Measurements from ENCODE around the gene CFTR.
"Not testable (repeated sequence)": the region's sequence is repeated elsewhere in the genome, so short reads cannot be mapped to it uniquely, and the experiment has no call there.

The CFTR gene

GRCh38 chr7:117688126-117688525 is 208.3 kb downstream of the CFTR start:
- no peak for DNase-seq (ENCODE audit: low spot score)

- no peak for DNase-seq (ENCODE audit: low spot score)
Measured at GRCh38 chr7:117689406-117689805, 209.6 kb downstream of the CFTR start.

GRCh38 chr7:117690147-117690546 is 210.3 kb downstream of the CFTR start:
- no peak for DNase-seq (ENCODE audit: low spot score)

GRCh38 chr7:117692338-117692737 is 212.5 kb downstream of the CFTR start:
- no peak for DNase-seq (ENCODE audit: low spot score)

- no peak for DNase-seq (ENCODE audit: low spot score)
Measured at GRCh38 chr7:117698018-117698417, 218.2 kb downstream of the CFTR start.

- no peak for DNase-seq (ENCODE audit: low spot score)
Measured at GRCh38 chr7:117704063-117704462, 224.2 kb downstream of the CFTR start.

GRCh38 chr7:117705630-117706029 is 225.8 kb downstream of the CFTR start:
- DNase-seq (ENCODE audit: low spot score) = no peak

GRCh38 chr7:117706210-117706609 is 226.4 kb downstream of the CFTR start:
- no peak for DNase-seq (ENCODE audit: low spot score)

- DNase-seq (ENCODE audit: low spot score) = no peak
Measured at GRCh38 chr7:117707080-117707479, 227.3 kb downstream of the CFTR start.

GRCh38 chr7:117708173-117708572 is 228.3 kb downstream of the CFTR start:
- not testable (repeated sequence) for DNase-seq (ENCODE audit: low spot score)

- DNase-seq (ENCODE audit: low spot score) = no peak
Measured at GRCh38 chr7:117711556-117711955, 231.7 kb downstream of the CFTR start.

GRCh38 chr7:117715784-117716445 is 236.1 kb downstream of the CFTR start:
- peak; percentile 83 for DNase-seq (ENCODE audit: low spot score)

GRCh38 chr7:117716707-117717299 is 237.0 kb downstream of the CFTR start:
- DNase-seq (ENCODE audit: low spot score) = no peak

- DNase-seq (ENCODE audit: low spot score) = no peak
Measured at GRCh38 chr7:117717357-117717756, 237.5 kb downstream of the CFTR start.
